ENCODE measurements around the gene PRKAB1.
A peak's percentile ranks its signal among the peaks of the same experiment; 100 is the strongest.
"Not testable (repeated sequence)": the region's sequence is repeated elsewhere in the genome, so short reads cannot be mapped to it uniquely, and the experiment has no call there.

PRKAB1 gene

GRCh38 chr12:119667577-119668323, at the start of gene PRKAB1:
Gene PRKAB1 (plus strand): TSS chr12:119668133. CDS start chr12:119668245, 112 bp downstream.
- Mint-ChIP-seq H3K4me1 (peaks cover 43% of the 10 kb centered on the region), H3K9me3 (no peaks in the 10 kb centered on the region), H3K4me3 (peak within 1 kb of the TSS; percentile 83), H3K27me3 (no peaks in the 10 kb centered on the region), H3K27ac (ENCODE audit: low read depth) (peak within 1 kb of the TSS; percentile 80), H3K36me3 (ENCODE audit: insufficient read depth) (peaks cover 23% of the 10 kb centered on the region)
- peak; percentile 93 for ATAC-seq (replicated peaks; ENCODE audit: extremely low read depth, poor library complexity, severe bottlenecking)
- peak; percentile 84 to 92 for DNase-seq (ENCODE audit: low spot score in 2 of 2)

GRCh38 chr12:119618328-119618896, 49.5 kb upstream of the PRKAB1 start:
- not testable (repeated sequence) for ATAC-seq (replicated peaks; ENCODE audit: extremely low read depth, poor library complexity, severe bottlenecking); H3K27ac Mint-ChIP-seq (ENCODE audit: low read depth)

GRCh38 chr12:119620490-119620889, 47.4 kb upstream of the PRKAB1 start:
- Mint-ChIP-seq H3K9me3 (peaks cover 9% of the 10 kb centered on the region), H3K4me1 (no peaks in the 10 kb centered on the region), H3K27ac (ENCODE audit: low read depth) (no peak overlapping the region), H3K27me3 (peaks cover 95% of the 10 kb centered on the region), H3K4me3 (no peak overlapping the region), H3K36me3 (ENCODE audit: insufficient read depth) (no peaks in the 10 kb centered on the region)
- DNase-seq (ENCODE audit: low spot score in 2 of 2) (no peak), ATAC-seq (replicated peaks; ENCODE audit: extremely low read depth, poor library complexity, severe bottlenecking) (no peak)

More at GRCh38 chr12:119618328-119618896, 49.5 kb upstream of the PRKAB1 start:
- not testable (repeated sequence) for H3K9me3 Mint-ChIP-seq; DNase-seq (ENCODE audit: low spot score in 2 of 2); H3K4me3 Mint-ChIP-seq; H3K36me3 Mint-ChIP-seq (ENCODE audit: insufficient read depth); H3K4me1 Mint-ChIP-seq
- H3K27me3 Mint-ChIP-seq: peaks cover 92% of the 10 kb centered on the region

DNA sequence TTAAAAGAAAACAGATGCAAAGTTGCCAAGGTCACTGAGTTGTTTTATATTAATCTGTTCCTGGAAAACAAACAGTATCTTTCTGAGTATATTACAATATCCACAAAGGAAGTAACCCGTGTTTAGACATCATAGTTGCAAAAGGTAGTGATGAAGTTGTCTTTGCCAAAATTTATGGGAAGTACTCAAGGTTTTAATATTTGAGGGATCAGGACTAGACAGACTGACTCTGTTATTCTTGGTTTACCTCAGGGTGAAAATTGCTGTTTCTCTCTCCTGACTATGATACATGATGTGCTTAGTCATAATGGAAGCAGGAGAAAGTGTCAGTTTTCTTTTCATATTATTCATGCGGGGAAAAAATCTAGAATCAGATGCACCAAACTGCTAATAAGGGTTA, 46.1 kb upstream of the PRKAB1 start:
- DNase-seq (ENCODE audit: low spot score in 2 of 2) (no peak), ATAC-seq (replicated peaks; ENCODE audit: extremely low read depth, poor library complexity, severe bottlenecking) (no peak)
- Mint-ChIP-seq H3K36me3 (ENCODE audit: insufficient read depth) (no peaks in the 10 kb centered on the region), H3K27ac (ENCODE audit: low read depth) (no peak overlapping the region), H3K9me3 (peaks cover 9% of the 10 kb centered on the region), H3K4me1 (no peaks in the 10 kb centered on the region), H3K27me3 (peaks cover 97% of the 10 kb centered on the region), H3K4me3 (no peak overlapping the region)

DNA sequence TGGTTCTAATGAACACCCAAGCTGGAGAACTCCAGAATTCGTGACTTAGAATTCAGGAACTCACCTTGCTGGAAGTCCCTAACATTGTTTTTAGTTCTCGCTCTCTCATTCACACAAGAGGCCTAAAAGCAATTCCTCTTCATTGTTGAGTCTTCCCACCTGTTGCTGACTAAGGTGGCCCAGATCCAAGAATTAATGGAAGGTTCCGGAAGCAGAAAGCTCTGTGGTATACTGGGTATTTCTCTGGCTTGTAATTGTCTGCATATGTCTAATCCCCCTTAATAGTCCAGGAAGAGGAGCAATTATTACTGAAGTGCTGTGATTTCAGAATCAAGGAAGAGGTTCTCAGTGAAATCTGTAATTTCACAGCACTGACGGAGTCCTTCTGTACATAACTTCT, 43.0 kb upstream of the PRKAB1 start:
- Mint-ChIP-seq H3K4me1 (no peaks in the 10 kb centered on the region), H3K27ac (ENCODE audit: low read depth) (no peak overlapping the region), H3K27me3 (peaks cover 91% of the 10 kb centered on the region), H3K36me3 (ENCODE audit: insufficient read depth) (no peaks in the 10 kb centered on the region), H3K4me3 (no peak overlapping the region), H3K9me3 (no peaks in the 10 kb centered on the region)
- DNase-seq (ENCODE audit: low spot score in 2 of 2) (no peak), ATAC-seq (replicated peaks; ENCODE audit: extremely low read depth, poor library complexity, severe bottlenecking) (no peak)

- Mint-ChIP-seq H3K27me3 (peaks cover 91% of the 10 kb centered on the region), H3K4me1 (no peaks in the 10 kb centered on the region), H3K27ac (ENCODE audit: low read depth) (no peak overlapping the region)
Observed at GRCh38 chr12:119627019-119627643, 40.8 kb upstream of the PRKAB1 start.

DNA sequence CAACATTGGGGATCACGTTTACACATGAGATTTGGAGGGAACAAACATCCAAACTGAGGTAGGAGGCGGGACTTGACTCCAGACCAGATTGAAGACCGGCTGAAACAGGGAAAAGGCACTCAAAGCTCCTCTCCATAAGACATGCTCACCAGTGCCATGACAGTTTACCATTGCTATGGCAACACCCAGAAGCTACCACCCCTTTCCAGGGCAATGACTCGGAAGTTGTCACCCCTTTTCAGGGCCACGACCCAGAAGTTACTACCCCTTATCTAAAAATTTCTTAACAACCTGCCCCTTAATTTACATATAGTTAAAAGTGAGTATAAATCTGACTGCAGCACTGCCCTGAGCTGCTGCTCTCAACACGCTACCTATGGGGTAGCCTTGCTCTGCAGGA, 40.2 kb upstream of the PRKAB1 start:
- H3K4me1 Mint-ChIP-seq: no peaks in the 10 kb centered on the region
- peaks cover 91% of the 10 kb centered on the region for H3K27me3 Mint-ChIP-seq
- ATAC-seq (replicated peaks; ENCODE audit: extremely low read depth, poor library complexity, severe bottlenecking) (no peak), DNase-seq (ENCODE audit: low spot score in 2 of 2) (no peak)
- H3K36me3 Mint-ChIP-seq (ENCODE audit: insufficient read depth): no peaks in the 10 kb centered on the region
- no peak overlapping the region for H3K27ac Mint-ChIP-seq (ENCODE audit: low read depth)
- no peak overlapping the region for H3K4me3 Mint-ChIP-seq
- no peaks in the 10 kb centered on the region for H3K9me3 Mint-ChIP-seq

More at GRCh38 chr12:119627019-119627643, 40.8 kb upstream of the PRKAB1 start:
- Mint-ChIP-seq H3K36me3 (ENCODE audit: insufficient read depth) (no peaks in the 10 kb centered on the region), H3K4me3 (no peak overlapping the region), H3K9me3 (no peaks in the 10 kb centered on the region)
- no peak for ATAC-seq (replicated peaks; ENCODE audit: extremely low read depth, poor library complexity, severe bottlenecking)
- DNase-seq (ENCODE audit: low spot score in 2 of 2): no peak

- H3K27ac Mint-ChIP-seq (ENCODE audit: low read depth): no peak overlapping the region
- no peaks in the 10 kb centered on the region for H3K4me1 Mint-ChIP-seq
- ATAC-seq (replicated peaks; ENCODE audit: extremely low read depth, poor library complexity, severe bottlenecking): no peak
- no peaks in the 10 kb centered on the region for H3K36me3 Mint-ChIP-seq (ENCODE audit: insufficient read depth)
- no peak for DNase-seq (ENCODE audit: low spot score in 2 of 2)
- H3K9me3 Mint-ChIP-seq: no peaks in the 10 kb centered on the region
- peaks cover 85% of the 10 kb centered on the region for H3K27me3 Mint-ChIP-seq
- H3K4me3 Mint-ChIP-seq: no peak overlapping the region
Observed at GRCh38 chr12:119630223-119630780, 37.6 kb upstream of the PRKAB1 start.

- H3K4me1 Mint-ChIP-seq: no peaks in the 10 kb centered on the region
- H3K36me3 Mint-ChIP-seq (ENCODE audit: insufficient read depth): no peaks in the 10 kb centered on the region
- DNase-seq (ENCODE audit: low spot score in 2 of 2) (no peak), ATAC-seq (replicated peaks; ENCODE audit: extremely low read depth, poor library complexity, severe bottlenecking) (no peak)
- no peak overlapping the region for H3K27ac Mint-ChIP-seq (ENCODE audit: low read depth)
- peaks cover 86% of the 10 kb centered on the region for H3K27me3 Mint-ChIP-seq
- no peak overlapping the region for H3K4me3 Mint-ChIP-seq
- H3K9me3 Mint-ChIP-seq: no peaks in the 10 kb centered on the region
Observed at GRCh38 chr12:119630962-119631550, 36.9 kb upstream of the PRKAB1 start.

DNA sequence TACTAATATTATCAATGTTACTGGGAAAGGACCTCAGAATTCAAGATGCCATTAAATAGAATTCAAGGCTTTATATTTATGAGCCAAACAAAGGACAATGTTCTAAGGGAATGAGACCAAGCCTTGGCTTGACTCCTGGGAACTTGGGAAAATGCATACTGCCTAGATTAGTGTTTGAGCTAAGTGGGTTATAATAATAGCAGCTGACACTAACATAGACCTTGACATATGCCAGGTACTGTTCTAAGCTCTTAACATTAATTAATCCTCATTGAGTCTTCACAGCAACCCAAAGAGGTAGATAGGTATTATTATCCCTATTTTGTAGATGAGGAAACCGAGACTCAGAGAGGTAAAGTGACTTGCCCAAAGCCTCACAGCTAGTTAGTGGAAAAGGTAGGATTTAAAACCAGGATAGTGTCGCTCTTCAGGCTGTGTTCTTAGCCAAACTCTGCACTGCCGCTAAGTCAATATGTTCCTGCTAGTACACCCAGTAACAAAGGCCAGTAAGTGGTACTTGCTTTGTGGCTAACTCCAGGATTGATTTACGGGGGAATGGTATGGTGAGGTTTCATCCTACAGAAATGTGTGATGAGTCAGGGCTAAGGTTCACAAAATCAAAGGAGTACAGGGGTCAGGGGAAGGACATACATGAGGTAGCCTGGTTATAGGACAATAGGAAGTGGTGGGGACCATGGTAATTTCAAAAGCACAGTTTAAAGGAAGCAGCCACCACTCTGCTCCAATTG, 35.8 kb upstream of the PRKAB1 start:
- Mint-ChIP-seq H3K27me3 (peaks cover 86% of the 10 kb centered on the region), H3K36me3 (ENCODE audit: insufficient read depth) (no peaks in the 10 kb centered on the region), H3K27ac (ENCODE audit: low read depth) (no peak overlapping the region), H3K9me3 (no peaks in the 10 kb centered on the region), H3K4me1 (no peaks in the 10 kb centered on the region), H3K4me3 (no peak overlapping the region)
- ATAC-seq (replicated peaks; ENCODE audit: extremely low read depth, poor library complexity, severe bottlenecking): no peak
- no peak for DNase-seq (ENCODE audit: low spot score in 2 of 2)

DNA sequence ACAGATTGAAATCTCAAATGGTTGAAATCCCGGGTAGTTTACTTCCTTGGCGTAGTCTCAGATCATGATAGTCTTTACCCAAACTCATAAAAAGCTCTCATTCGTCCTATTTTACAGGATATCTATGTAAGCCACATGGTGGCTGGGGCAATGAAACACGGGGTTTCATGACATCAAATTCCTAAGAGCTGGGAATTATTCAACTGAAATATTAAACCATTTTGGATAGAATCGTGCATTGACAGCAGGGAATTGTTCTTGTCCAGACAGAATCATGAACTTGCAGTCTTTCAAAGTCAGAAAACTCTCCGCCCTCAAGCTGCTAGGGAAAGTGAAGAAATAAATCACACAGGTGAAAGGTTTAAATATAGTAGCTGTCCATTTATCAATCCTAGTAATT, 33.2 kb upstream of the PRKAB1 start:
- Mint-ChIP-seq H3K4me3 (no peak overlapping the region), H3K4me1 (no peaks in the 10 kb centered on the region), H3K27me3 (peaks cover 89% of the 10 kb centered on the region), H3K9me3 (no peaks in the 10 kb centered on the region), H3K27ac (ENCODE audit: low read depth) (no peak overlapping the region), H3K36me3 (ENCODE audit: insufficient read depth) (no peaks in the 10 kb centered on the region)
- ATAC-seq (replicated peaks; ENCODE audit: extremely low read depth, poor library complexity, severe bottlenecking) (no peak), DNase-seq (ENCODE audit: low spot score in 2 of 2) (no peak)

DNA sequence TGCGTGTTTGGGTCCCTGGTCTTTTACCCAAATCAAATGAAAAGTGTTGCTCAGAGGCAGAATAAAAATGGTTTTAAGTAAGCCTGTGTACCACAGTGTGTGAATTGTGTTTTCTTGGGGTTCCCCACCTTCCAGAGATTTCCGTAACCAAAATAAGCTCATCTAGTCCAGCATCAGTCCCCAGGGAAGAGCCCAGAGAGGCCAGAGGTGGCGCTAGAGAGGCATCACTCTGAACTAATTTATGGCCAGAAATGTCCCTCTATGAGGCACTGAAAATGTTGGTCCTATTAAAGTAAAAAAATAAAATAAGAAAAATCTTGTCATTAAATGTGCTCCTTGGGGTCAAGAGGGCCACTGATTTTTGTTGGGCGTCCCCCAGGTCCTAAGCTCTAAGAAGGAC, 24.9 kb upstream of the PRKAB1 start:
- Mint-ChIP-seq H3K4me1 (no peaks in the 10 kb centered on the region), H3K27ac (ENCODE audit: low read depth) (no peak overlapping the region), H3K27me3 (peaks cover 54% of the 10 kb centered on the region), H3K9me3 (no peaks in the 10 kb centered on the region), H3K36me3 (ENCODE audit: insufficient read depth) (no peaks in the 10 kb centered on the region), H3K4me3 (no peak overlapping the region)
- DNase-seq (ENCODE audit: low spot score in 2 of 2): no peak
- ATAC-seq (replicated peaks; ENCODE audit: extremely low read depth, poor library complexity, severe bottlenecking): no peak
